Spleen (tissue), 11 donors: Measurements from ENCODE around the gene FADS2. TPM values are rescaled to one million over a fixed set of nuclear protein-coding genes. Genes with fewer than 3 reads are reported as not detected.

Experiments used
- DNase-seq: peaks from one replicate; pipeline ENCODE4 v3.0.0-alpha.2; 2020
- H3K27ac ChIP-seq, 8 donors: fragments of 200-600 bp; sonication (generic) in 7 of 8; 1 replicate in 4 of 8; 2 replicates in 4 of 8; pipeline versions ENCODE4 v1.5.0 to v1.8.0; 2016 to 2021; ENCODE audit warnings: inconsistent platforms in 4 of 8, mild to moderate bottlenecking in 4 of 8, moderate library complexity in 1 of 8
- H3K27me3 ChIP-seq, 7 donors: fragments of 200-600 bp; sonication (generic) in 6 of 7; replicated peaks in 1 of 7; 1 replicate in 4 of 7; 2 replicates in 3 of 7; pipeline versions ENCODE4 v1.5.0 to v1.8.0; 2016 to 2021; ENCODE audit warnings: inconsistent platforms in 3 of 7, mild to moderate bottlenecking in 1 of 7
- H3K36me3 ChIP-seq, 6 donors: fragments of 200-600 bp; sonication (generic) in 5 of 6; 1 replicate in 4 of 6; 2 replicates in 2 of 6; pipeline versions ENCODE4 v1.5.0 to v1.8.0; 2016 to 2021; ENCODE audit warnings: inconsistent platforms in 2 of 6
- H3K4me1 ChIP-seq, 6 donors: fragments of 200-600 bp; sonication (generic) in 5 of 6; 1 replicate in 3 of 6; 2 replicates in 3 of 6; pipeline versions ENCODE4 v1.5.0 to v1.8.0; 2016 to 2021; ENCODE audit warnings: inconsistent platforms in 3 of 6
- H3K4me3 ChIP-seq, 8 donors: fragments of 200-600 bp; sonication (generic) in 7 of 8; 1 replicate in 4 of 8; 2 replicates in 4 of 8; pipeline versions ENCODE4 v1.5.0 to v1.8.0; 2016 to 2021; ENCODE audit warnings: inconsistent platforms in 4 of 8, mild to moderate bottlenecking in 4 of 8, moderate library complexity in 2 of 8
- H3K9me3 ChIP-seq, 8 donors: fragments of 200-600 bp; sonication (generic) in 7 of 8; 1 replicate in 4 of 8; 2 replicates in 4 of 8; pipeline versions ENCODE4 v1.5.0 to v1.8.0; 2016 to 2021; ENCODE audit warnings: inconsistent platforms in 4 of 8
- CTCF ChIP-seq, 11 experiments: fragments of 200-600 bp in 7 of 11; fragments of 450-650 bp in 4 of 11; sonication (generic) in 4 of 11; IDR thresholded peaks in 8 of 11; conservative IDR thresholded peaks in 3 of 11; 1 replicate in 7 of 11; 2 replicates in 4 of 11; pipeline versions ENCODE4 v1.4.0 to v1.8.0; 2016 to 2021; ENCODE audit warnings: antibody characterized with exemption in 11 of 11, inconsistent platforms in 4 of 11, mild to moderate bottlenecking in 1 of 11
- POLR2A ChIP-seq, 3 donors: fragments of 450-650 bp; IDR thresholded peaks; one replicate each; pipeline ENCODE4 v1.5.1; 2017; ENCODE audit warnings: antibody characterized with exemption in 3 of 3, mild to moderate bottlenecking in 1 of 3
- POLR2AphosphoS5 ChIP-seq, 3 donors: sonication (generic); formaldehyde crosslinking; IDR thresholded peaks; one replicate each; pipeline ENCODE4 v1.5.1; 2017; ENCODE audit warnings: antibody characterized with exemption in 3 of 3
- WGBS, 5 donors: extraction: QIAGEN DNeasy Blood & Tissue Kit in 3 of 5; methylation state at CpG; one replicate each; pipeline versions ENCODE4 v1.1.5 to v1.1.7; 2013 to 2018; 5-methylcytosine and 5-hydroxymethylcytosine counted together
- intact Hi-C: fragments of 100-400 bp; cut with DNase I; formaldehyde crosslinking; loops from one replicate; pipeline ENCODE4 v1.15.0; 2023; ENCODE audit warnings: low total_unique reads
- polyA plus RNA-seq, 3 donors: library from polyadenylated mRNA; stranded (reverse); fragments of 200-250 nt; gene quantifications; one replicate each; pipeline ENCODE4 v1.2.1, GENCODE V29; 2013
- total RNA-seq, 7 donors: library from RNA; depleted of rRNA in 3 of 7; stranded (reverse); fragments of >200 nt in 3 of 7; fragmentation: NEBNext Ultra II Directional in 4 of 7; extraction: Animal tissue kit (Norgen Biotek cat#: 25700) in 4 of 7; gene quantifications; one replicate each; pipeline versions ENCODE4 v1.1.0 to v1.2.1, GENCODE V29; 2016 to 2021
- donor health status: healthy with polysubstance abuse.
- donor health status: DM: no; HTN: no; CAD: no; lungs with moderate emphysema.
- donor health status: DM: no; HTN: no; CAD: no.
- donor health status: Bipolar disorder and iron deficiency.
- donor health status: healthy.
- donor health status: DM: no; HTN: no; CAD: no.
- donor health status: DM: yes; HTN: yes; CAD: no.

FADS2 gene
- total and polyA plus RNA-seq, 10 donors, result 2.8 to 20.6 (median 12.9) TPM

DNA sequence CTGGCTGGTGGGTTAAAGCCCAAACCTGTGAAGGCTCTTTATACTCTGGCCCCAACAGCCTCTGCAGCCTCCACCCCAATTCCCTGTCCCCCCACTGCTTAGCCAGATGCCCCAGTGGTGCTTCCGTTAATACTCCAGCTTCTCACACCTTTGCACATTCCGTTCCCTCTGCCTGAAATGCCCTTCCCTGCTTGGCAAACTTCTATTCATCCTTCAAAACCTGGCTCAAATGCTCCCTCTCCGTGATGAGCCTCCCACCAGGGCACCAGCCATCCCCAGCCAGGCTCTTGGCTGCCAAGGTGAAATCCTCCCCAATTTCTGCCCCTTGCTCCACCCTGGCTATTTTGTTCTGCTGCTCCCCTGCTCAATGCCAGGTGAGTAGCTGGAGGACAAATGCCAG is 75.7 kb downstream of the FADS2 start:
- 88 to 96% (median 93%) methylated on average over 3 of the region's 3 CpGs for WGBS, 5 donors

DNA sequence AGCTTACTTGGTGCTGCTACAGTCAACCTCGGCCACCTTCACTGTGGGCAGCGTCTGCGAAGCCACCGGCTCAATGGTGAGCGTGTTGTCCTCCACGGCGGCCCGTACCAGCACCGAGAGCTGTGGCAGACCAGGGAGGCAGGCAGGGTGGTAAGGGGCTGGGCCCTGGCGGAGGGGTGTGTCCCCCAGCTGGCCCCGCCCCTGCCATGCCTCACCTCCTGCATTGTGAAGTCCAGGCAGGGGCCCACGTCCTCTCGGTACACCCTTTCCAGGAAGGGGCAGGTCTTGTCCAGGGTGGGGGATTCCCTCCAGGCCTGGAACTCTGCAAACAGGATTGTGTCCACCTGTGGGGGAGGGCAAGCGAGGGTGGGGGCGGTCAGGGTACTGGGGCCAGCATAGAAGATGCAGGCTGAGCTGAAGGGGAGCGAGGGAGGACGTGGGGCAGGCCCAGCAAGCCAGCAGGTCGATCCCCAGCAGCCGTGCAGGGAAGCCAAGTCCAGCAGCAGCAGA is 76.5 kb downstream of the FADS2 start:
- no peak for DNase-seq
- intact Hi-C loops, result no loop called here
- 49 to 63% (median 59%) methylated on average over 14 to 19 of the region's 19 CpGs for WGBS, 5 donors
- Histone ChIP-seq H3K36me3 (peaks cover 0 to 87% (median 20%) of the 10 kb centered on the region in 6 donors), H3K27ac (peak overlapping the region in 1 of 8 donors; percentile 11), H3K4me3 (no peak overlapping the region), H3K4me1 (peaks cover 0 to 16% (median 7%) of the 10 kb centered on the region in 6 donors), H3K9me3 (no peaks in the 10 kb centered on the region), H3K27me3 (peaks cover 0 to 8% (median 0%) of the 10 kb centered on the region in 7 donors)
- TF ChIP-seq POLR2A (IDR thresholded peaks at IDR 0.05), result no peak
- TF ChIP-seq POLR2AphosphoS5 (IDR thresholded peaks at IDR 0.05), result peak in 1 of 3 donors; percentile 33
- TF ChIP-seq CTCF (IDR thresholded peaks at IDR 0.05 in 8 of 11, conservative IDR thresholded peaks at IDR 0.05 in 3 of 11), result no peak

More for the DNA sequence above, 75.7 kb downstream of the FADS2 start:
- Histone ChIP-seq H3K27me3 (peaks cover 0 to 8% (median 0%) of the 10 kb centered on the region in 7 donors), H3K27ac (no peak overlapping the region), H3K9me3 (no peaks in the 10 kb centered on the region), H3K4me3 (no peak overlapping the region), H3K36me3 (peaks cover 0 to 90% (median 20%) of the 10 kb centered on the region in 6 donors), H3K4me1 (peaks cover 2 to 16% (median 10%) of the 10 kb centered on the region in 6 donors)
- no peak for TF ChIP-seq CTCF (IDR thresholded peaks at IDR 0.05 in 8 of 11, conservative IDR thresholded peaks at IDR 0.05 in 3 of 11)
- TF ChIP-seq POLR2AphosphoS5 (IDR thresholded peaks at IDR 0.05), result no peak
- TF ChIP-seq POLR2A (IDR thresholded peaks at IDR 0.05), result no peak
- no peak for DNase-seq
- intact Hi-C loops, result no loop called here

DNA sequence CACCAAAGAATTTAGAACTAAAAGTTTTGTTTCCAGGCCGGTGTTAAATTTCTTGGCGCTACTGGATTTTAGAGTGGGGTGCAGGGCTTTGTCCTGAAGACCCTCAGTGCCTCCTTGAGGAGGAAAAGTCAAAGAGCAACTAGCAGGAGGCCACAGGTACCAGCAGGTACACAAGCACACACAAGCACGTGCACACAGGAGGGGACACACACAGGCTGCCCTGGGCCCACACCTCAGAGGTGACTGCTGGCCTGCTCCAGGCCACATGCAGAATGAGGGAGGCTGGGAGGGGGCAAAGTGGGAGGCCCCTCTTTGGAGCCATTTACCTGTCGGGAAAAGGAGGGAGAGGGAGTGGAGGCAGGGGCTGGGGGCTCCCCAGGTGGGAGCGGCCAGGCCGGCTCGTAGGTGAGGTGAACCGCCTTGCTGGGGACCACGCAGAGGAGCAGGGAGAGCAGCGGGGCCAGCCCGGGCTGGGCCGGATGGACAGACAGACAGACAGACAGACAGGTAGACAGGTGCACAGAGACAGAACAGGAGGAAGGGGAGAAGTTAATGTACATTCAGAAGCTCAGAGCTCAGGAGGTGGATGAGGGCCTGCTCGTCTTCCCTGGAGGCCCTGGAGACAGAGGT is 77.1 kb downstream of the FADS2 start:
- H3K27me3 ChIP-seq, result peaks cover 0 to 8% (median 0%) of the 10 kb centered on the region in 7 donors
- no peak for DNase-seq
- H3K4me3 ChIP-seq, result no peak overlapping the region
- TF ChIP-seq POLR2A (IDR thresholded peaks at IDR 0.05) (no peak), POLR2AphosphoS5 (IDR thresholded peaks at IDR 0.05) (no peak), CTCF (IDR thresholded peaks at IDR 0.05 in 8 of 11, conservative IDR thresholded peaks at IDR 0.05 in 3 of 11) (no peak)
- H3K9me3 ChIP-seq, result no peaks in the 10 kb centered on the region
- H3K4me1 ChIP-seq, result peaks cover 0 to 19% (median 8%) of the 10 kb centered on the region in 6 donors
- 92 to 94% (median 93%) methylated on average over 13 of the region's 13 CpGs for WGBS, 5 donors
- intact Hi-C loops, result no loop called here
- H3K36me3 ChIP-seq, result peaks cover 0 to 81% (median 20%) of the 10 kb centered on the region in 6 donors
- peak overlapping the region in 1 of 8 donors; percentile 11 for H3K27ac ChIP-seq

DNA sequence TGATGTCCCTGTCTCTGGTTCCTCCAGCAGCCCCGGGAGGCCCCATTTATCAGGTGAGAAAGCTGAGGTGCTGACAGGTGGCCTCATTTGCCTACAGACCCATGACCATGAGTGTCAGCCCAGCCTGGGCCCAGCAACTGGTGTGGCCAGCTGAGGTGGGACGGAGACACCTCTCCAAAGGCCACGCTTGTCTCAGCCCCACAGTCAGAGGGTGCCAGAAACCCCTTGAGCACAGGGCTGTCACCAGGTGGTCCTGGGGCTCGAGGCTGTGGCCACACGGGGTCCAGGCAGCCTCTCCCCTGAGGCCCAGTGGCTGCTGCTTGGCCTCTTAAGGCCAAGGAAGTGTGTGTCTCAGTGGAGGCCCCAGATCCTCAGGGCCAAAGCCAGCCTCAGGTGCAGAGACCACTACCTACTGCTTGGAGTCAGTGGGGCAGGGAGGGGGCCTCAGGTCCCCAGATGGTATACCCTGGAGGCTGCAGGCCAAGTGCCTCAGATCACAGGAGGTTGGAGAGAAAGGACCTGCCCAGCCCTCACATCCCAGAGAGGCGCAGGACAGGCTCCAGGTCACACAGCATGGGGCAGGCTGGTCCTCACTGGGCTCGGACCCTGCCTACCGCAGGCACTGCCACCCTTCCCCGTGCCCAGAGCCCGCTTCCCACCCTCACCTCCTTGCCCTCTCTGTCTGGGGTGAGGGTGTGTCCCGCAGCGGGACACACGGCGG is 77.9 kb downstream of the FADS2 start:
- H3K27ac ChIP-seq, result no peak overlapping the region
- 85 to 94% (median 90%) methylated on average over 7 to 14 of the region's 14 CpGs for WGBS, 5 donors
- no peaks in the 10 kb centered on the region for H3K9me3 ChIP-seq
- H3K27me3 ChIP-seq, result peaks cover 0 to 8% (median 0%) of the 10 kb centered on the region in 7 donors
- H3K4me1 ChIP-seq, result peaks cover 0 to 25% (median 12%) of the 10 kb centered on the region in 6 donors
- H3K36me3 ChIP-seq, result peaks cover 0 to 74% (median 20%) of the 10 kb centered on the region in 6 donors
- no peak for DNase-seq
- no peak overlapping the region for H3K4me3 ChIP-seq
- TF ChIP-seq POLR2A (IDR thresholded peaks at IDR 0.05) (no peak), CTCF (IDR thresholded peaks at IDR 0.05 in 8 of 11, conservative IDR thresholded peaks at IDR 0.05 in 3 of 11) (no peak), POLR2AphosphoS5 (IDR thresholded peaks at IDR 0.05) (no peak)
- intact Hi-C loops, result no loop called here
